ENCODE results near the gene INSR. TPM values are rescaled to one million over a fixed set of nuclear protein-coding genes. Genes with fewer than 3 reads are reported as not detected.

The INSR gene
- polyA plus RNA-seq, 1 of the 3 experiments (the other 2 are of a cell fraction), result 3.6 TPM

- 92% methylated on average over 6 of the region's 6 CpGs for WGBS (ENCODE audit: low lambda C conversion rate)
- CTCF ChIA-PET, result interaction anchor here (1.3 to 1.4 kb wide), 2 partner anchors 11 to 17 kb away, joined by 3 read pairs; no protein-coding TSS in a partner anchor
- Histone ChIP-seq H3K9me2 (no peaks in the 10 kb centered on the region), H3K27me3 (ENCODE audit: insufficient read depth) (no peaks in the 10 kb centered on the region), H3K9me3 (no peaks in the 10 kb centered on the region), H3K79me2 (ENCODE audit: insufficient read depth) (no peaks in the 10 kb centered on the region), H3K36me3 (replicated peaks in 1 of 2; ENCODE audit: control insufficient read depth in 1 of 2, insufficient read depth in 2 of 2, low read length in 1 of 2) (peaks cover 0 to 11% of the 10 kb centered on the region in 2 experiments), H3K27ac (ENCODE audit: low read depth in 2 of 2, low read length in 1 of 2) (no peak overlapping the region), H3K9ac (no peak overlapping the region), H3K4me2 (no peak overlapping the region), H3K4me3 (ENCODE audit: low read depth in 2 of 2, low read length in 1 of 2) (no peak overlapping the region), H3K4me1 (ENCODE audit: control insufficient read depth in 1 of 2, insufficient read depth in 2 of 2, low read depth in 1 of 2, low read length in 1 of 2) (peaks cover 0 to 2% of the 10 kb centered on the region in 2 experiments; a peak in 1 of 4 replicates), H2AFZ (ENCODE audit: low read depth) (no peak overlapping the region), H4K20me1 (ENCODE audit: insufficient read depth) (no peaks in the 10 kb centered on the region), H3F3A (replicated peaks; ENCODE audit: insufficient read depth) (no peaks in the 10 kb centered on the region)
- POLR2A ChIA-PET, result no interaction called here
- TF ChIP-seq IRF3 (IDR thresholded peaks at IDR 0.05; ENCODE audit: low read depth, low read length) (no peak), MXI1 (IDR thresholded peaks at IDR 0.05; ENCODE audit: low read depth, low read length) (no peak), YY1 (IDR thresholded peaks at IDR 0.05; ENCODE audit: low read depth) (no peak), SMC3 (IDR thresholded peaks at IDR 0.05; ENCODE audit: low read depth, low read length) (no peak)
- no peak for DNase-seq
Observed at GRCh38 chr19:7262470-7262869, 31.7 kb downstream of the INSR start.

- no peaks in the 10 kb centered on the region for H3F3A ChIP-seq (replicated peaks; ENCODE audit: insufficient read depth)
- H3K79me2 ChIP-seq (ENCODE audit: insufficient read depth), result no peaks in the 10 kb centered on the region
- H3K9me2 ChIP-seq, result no peaks in the 10 kb centered on the region
- H3K27me3 ChIP-seq (ENCODE audit: insufficient read depth), result no peaks in the 10 kb centered on the region
- ChIA-PET POLR2A (no interaction called here), CTCF (interaction anchor here (0.6 to 1.2 kb wide), 4 partner anchors 12 to 157 kb away, joined by 3 to 4 read pairs (median 3); no protein-coding TSS in a partner anchor)
- H3K4me2 ChIP-seq, result no peak overlapping the region
- no peaks in the 10 kb centered on the region for H3K36me3 ChIP-seq (replicated peaks in 1 of 2; ENCODE audit: control insufficient read depth in 1 of 2, insufficient read depth in 2 of 2, low read length in 1 of 2)
- TF ChIP-seq SIN3A (IDR thresholded peaks at IDR 0.05; ENCODE audit: borderline replicate concordance, low read depth, low read length) (no peak), JUND (IDR thresholded peaks at IDR 0.05) (no peak), RXRA (IDR thresholded peaks at IDR 0.05; ENCODE audit: borderline replicate concordance, low read depth) (no peak), PBX3 (IDR thresholded peaks at IDR 0.05) (no peak), NRF1 (IDR thresholded peaks at IDR 0.05; ENCODE audit: low read depth, low read length) (no peak), RFX5 (IDR thresholded peaks at IDR 0.05; ENCODE audit: low read length) (no peak), YY1 (IDR thresholded peaks at IDR 0.05; ENCODE audit: low read depth) (no peak), GABPA (IDR thresholded peaks at IDR 0.05; ENCODE audit: low read depth) (no peak), FOXM1 (IDR thresholded peaks at IDR 0.05; ENCODE audit: low read depth) (no peak)
- H2AFZ ChIP-seq (ENCODE audit: low read depth), result no peak overlapping the region
- H3K27ac ChIP-seq (ENCODE audit: low read depth in 2 of 2, low read length in 1 of 2), result no peak overlapping the region
- H3K4me3 ChIP-seq (ENCODE audit: low read depth in 2 of 2, low read length in 1 of 2), result no peak overlapping the region
- H3K4me1 ChIP-seq (ENCODE audit: control insufficient read depth in 1 of 2, insufficient read depth in 2 of 2, low read depth in 1 of 2, low read length in 1 of 2), result peaks cover 0 to 2% of the 10 kb centered on the region in 2 experiments; a peak in 1 of 4 replicates
- H3K9me3 ChIP-seq, result no peaks in the 10 kb centered on the region
- no peak for DNase-seq
- no peak overlapping the region for H3K9ac ChIP-seq
- 96% methylated on average over 4 of the region's 7 CpGs for WGBS (ENCODE audit: low lambda C conversion rate)
- H4K20me1 ChIP-seq (ENCODE audit: insufficient read depth), result no peaks in the 10 kb centered on the region
Observed at GRCh38 chr19:7260161-7260560, 34.1 kb downstream of the INSR start.
